Thymus (tissue), 11 donors: ENCODE results near the gene HIPK2. TPM values are rescaled to one million over a fixed set of nuclear protein-coding genes. Genes with fewer than 3 reads are reported as not detected.

ENCODE experiments used
- DNase-seq, 9 donors: peaks; one replicate each; pipeline ENCODE4 v3.0.0-alpha.2; 2013; ENCODE audit warnings: low spot score in 9 of 9, low read depth in 6 of 9, missing footprints in 1 of 9
- H3K27ac ChIP-seq, 2 donors: one replicate each; pipeline ENCODE4 v1.5.1; 2013; ENCODE audit warnings: control low read depth in 1 of 2, low read depth in 1 of 2, low read length in 1 of 2, mild to moderate bottlenecking in 1 of 2, moderate library complexity in 1 of 2
- H3K27me3 ChIP-seq, 2 donors: one replicate each; pipeline ENCODE4 v1.5.1; 2013; ENCODE audit warnings: low read length in 1 of 2; ENCODE audit not compliant: control insufficient read depth in 2 of 2, insufficient read depth in 1 of 2
- H3K36me3 ChIP-seq, 2 donors: one replicate each; pipeline ENCODE4 v1.5.1; 2013; ENCODE audit warnings: low read length in 1 of 2, mild to moderate bottlenecking in 1 of 2, moderate library complexity in 1 of 2; ENCODE audit not compliant: control insufficient read depth in 2 of 2, insufficient read depth in 2 of 2
- H3K4me1 ChIP-seq, 2 donors: one replicate each; pipeline ENCODE4 v1.5.1; 2013; ENCODE audit warnings: low read length in 2 of 2; ENCODE audit not compliant: control insufficient read depth in 2 of 2, insufficient read depth in 2 of 2
- H3K4me3 ChIP-seq, 2 donors: one replicate each; pipeline ENCODE4 v1.5.1; 2013; ENCODE audit warnings: low read length in 2 of 2, control low read depth in 1 of 2, mild to moderate bottlenecking in 1 of 2
- H3K9me3 ChIP-seq, 2 donors: one replicate each; pipeline ENCODE4 v1.5.1; 2013; ENCODE audit warnings: low read length in 1 of 2, mild to moderate bottlenecking in 1 of 2; ENCODE audit not compliant: control insufficient read depth in 2 of 2, insufficient read depth in 1 of 2
- WGBS: extraction: QIAGEN DNeasy Blood & Tissue Kit; methylation state at CpG from one replicate; pipeline ENCODE4 v1.1.7; 2013; 5-methylcytosine and 5-hydroxymethylcytosine counted together
- polyA plus RNA-seq: library from polyadenylated mRNA; stranded (reverse); fragments of 200-250 nt; gene quantifications from one replicate; pipeline ENCODE4 v1.2.3, GENCODE V29; 2013
- total RNA-seq: library from RNA; stranded (reverse); fragments of 120-200 nt; gene quantifications from one replicate; pipeline ENCODE4 v1.2.4, GENCODE V29; 2013
- donor health status: healthy.

HIPK2 gene
- total and polyA plus RNA-seq, 2 donors: 3.4 to 5.8 TPM

GRCh38 chr7:139603282-139603681 is 174.5 kb downstream of the HIPK2 start:
- H3K27ac ChIP-seq: no peak overlapping the region
- H3K4me1 ChIP-seq: peaks cover 0 to 10% of the 10 kb centered on the region in 2 donors
- DNase-seq: no peak
- peaks cover 31 to 47% of the 10 kb centered on the region in 2 donors for H3K36me3 ChIP-seq
- H3K9me3 ChIP-seq: no peaks in the 10 kb centered on the region
- WGBS: 62% methylated on average over 5 of the region's 5 CpGs
- no peak overlapping the region for H3K4me3 ChIP-seq
- no peaks in the 10 kb centered on the region for H3K27me3 ChIP-seq

GRCh38 chr7:139602143-139602722 is 175.6 kb downstream of the HIPK2 start:
- H3K9me3 ChIP-seq: no peaks in the 10 kb centered on the region
- no peaks in the 10 kb centered on the region for H3K27me3 ChIP-seq
- H3K27ac ChIP-seq: no peak overlapping the region
- peaks cover 0 to 10% of the 10 kb centered on the region in 2 donors for H3K4me1 ChIP-seq
- no peak overlapping the region for H3K4me3 ChIP-seq
- 82% methylated on average over 7 of the region's 7 CpGs for WGBS
- peak in 3 of 9 donors; percentile 23 to 57 (median 36) for DNase-seq
- peaks cover 32 to 54% of the 10 kb centered on the region in 2 donors for H3K36me3 ChIP-seq

GRCh38 chr7:139601176-139601575 is 176.6 kb downstream of the HIPK2 start:
- Histone ChIP-seq H3K4me1 (peaks cover 0 to 10% of the 10 kb centered on the region in 2 donors), H3K27me3 (no peaks in the 10 kb centered on the region), H3K36me3 (peaks cover 40 to 61% of the 10 kb centered on the region in 2 donors), H3K27ac (no peak overlapping the region), H3K4me3 (no peak overlapping the region), H3K9me3 (no peaks in the 10 kb centered on the region)
- DNase-seq: no peak
- 98% methylated on average over 6 of the region's 6 CpGs for WGBS

- WGBS: 98% methylated on average over 8 of the region's 8 CpGs
- no peaks in the 10 kb centered on the region for H3K27me3 ChIP-seq
- no peak overlapping the region for H3K4me3 ChIP-seq
- no peak overlapping the region for H3K27ac ChIP-seq
- H3K36me3 ChIP-seq: peaks cover 47 to 70% of the 10 kb centered on the region in 2 donors
- no peak for DNase-seq
- peaks cover 0 to 10% of the 10 kb centered on the region in 2 donors for H3K4me1 ChIP-seq
- H3K9me3 ChIP-seq: no peaks in the 10 kb centered on the region
Measured at GRCh38 chr7:139600306-139600705, 177.5 kb downstream of the HIPK2 start.

- Histone ChIP-seq H3K4me1 (peaks cover 0 to 10% of the 10 kb centered on the region in 2 donors), H3K27ac (no peak overlapping the region), H3K36me3 (peaks cover 55 to 84% of the 10 kb centered on the region in 2 donors), H3K9me3 (no peaks in the 10 kb centered on the region), H3K27me3 (no peaks in the 10 kb centered on the region), H3K4me3 (no peak overlapping the region)
- 96% methylated on average over 1 of the region's 1 CpG for WGBS
- DNase-seq: no peak
Measured at GRCh38 chr7:139598642-139599041, 179.2 kb downstream of the HIPK2 start.

DNA sequence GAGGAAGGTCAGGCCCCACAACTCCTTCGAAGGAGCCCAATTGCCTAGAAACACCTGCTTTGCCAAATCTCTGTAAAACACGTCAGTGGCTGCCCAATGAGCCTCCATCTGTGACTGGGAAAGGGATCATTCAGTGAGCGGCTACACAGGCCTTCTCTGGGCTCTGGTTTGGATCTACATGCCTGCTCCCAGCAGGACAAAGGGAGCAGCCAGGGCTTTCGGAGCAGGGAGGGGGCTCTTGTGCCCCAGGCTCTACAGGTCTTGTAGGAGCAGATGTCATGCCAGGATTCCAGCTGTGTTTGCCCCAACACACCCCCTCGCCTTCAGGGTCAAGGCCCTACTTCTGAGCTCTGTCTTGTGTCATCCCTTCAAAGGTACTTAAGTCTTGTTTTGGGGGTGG is 180.8 kb downstream of the HIPK2 start:
- 96% methylated on average over 5 of the region's 5 CpGs for whole genome bisulfite sequencing
- no peak for DNase-seq

GRCh38 chr7:139596626-139597025 is 181.2 kb downstream of the HIPK2 start:
- H3K36me3 ChIP-seq: peaks cover 49 to 86% of the 10 kb centered on the region in 2 donors
- DNase-seq: no peak
- no peak overlapping the region for H3K4me3 ChIP-seq
- H3K27me3 ChIP-seq: no peaks in the 10 kb centered on the region
- WGBS: 98% methylated on average over 17 of the region's 17 CpGs
- H3K27ac ChIP-seq: no peak overlapping the region
- no peaks in the 10 kb centered on the region for H3K9me3 ChIP-seq
- peaks cover 0 to 6% of the 10 kb centered on the region in 2 donors for H3K4me1 ChIP-seq

More for the DNA sequence above, 180.8 kb downstream of the HIPK2 start:
- H3K36me3 ChIP-seq: peaks cover 49 to 86% of the 10 kb centered on the region in 2 donors
- H3K27ac ChIP-seq: no peak overlapping the region
- H3K9me3 ChIP-seq: no peaks in the 10 kb centered on the region
- H3K4me3 ChIP-seq: no peak overlapping the region
- peaks cover 0 to 6% of the 10 kb centered on the region in 2 donors for H3K4me1 ChIP-seq
- no peaks in the 10 kb centered on the region for H3K27me3 ChIP-seq

GRCh38 chr7:139595806-139596205 is 182.0 kb downstream of the HIPK2 start:
- WGBS: 98% methylated on average over 5 of the region's 5 CpGs
- no peaks in the 10 kb centered on the region for H3K27me3 ChIP-seq
- DNase-seq: no peak
- no peak overlapping the region for H3K27ac ChIP-seq
- peaks cover 0 to 6% of the 10 kb centered on the region in 2 donors for H3K4me1 ChIP-seq
- no peak overlapping the region for H3K4me3 ChIP-seq
- no peaks in the 10 kb centered on the region for H3K9me3 ChIP-seq
- peaks cover 52 to 91% of the 10 kb centered on the region in 2 donors for H3K36me3 ChIP-seq

- WGBS: 98% methylated on average over 13 of the region's 13 CpGs
- DNase-seq: no peak
- Histone ChIP-seq H3K27ac (no peak overlapping the region), H3K36me3 (peaks cover 46 to 84% of the 10 kb centered on the region in 2 donors), H3K27me3 (no peaks in the 10 kb centered on the region), H3K9me3 (no peaks in the 10 kb centered on the region), H3K4me3 (no peak overlapping the region), H3K4me1 (no peaks in the 10 kb centered on the region)
Measured at GRCh38 chr7:139594911-139595476, 182.8 kb downstream of the HIPK2 start.
